DOHH2 (cell line): ENCODE data around the gene MARVELD1.

Experiments
- H3F3A ChIP-seq: fragments of 200-600 bp; sonication (generic), shearing (Covaris generic); 2 replicates; pipeline ENCODE4 v1.6.0; 2016; ENCODE audit warnings: antibody characterized with exemption, mild to moderate bottlenecking; ENCODE audit not compliant: control insufficient read depth, insufficient read depth
- H3K27ac ChIP-seq: fragments of 200-600 bp; sonication (generic); 2 replicates; pipeline ENCODE4 v1.5.1; 2014; ENCODE audit warnings: low read depth, mild to moderate bottlenecking, low read length, moderate library complexity
- H3K27me3 ChIP-seq: fragments of 200-600 bp; sonication (generic); 2 replicates; pipeline ENCODE4 v1.6.1; 2014; ENCODE audit warnings: mild to moderate bottlenecking, low read length, mixed read lengths; ENCODE audit not compliant: control insufficient read depth
- H3K36me3 ChIP-seq: fragments of 200-600 bp; sonication (generic); 2 replicates; pipeline ENCODE4 v1.6.1; 2014; ENCODE audit warnings: mild to moderate bottlenecking, low read length, moderate library complexity, mixed read lengths; ENCODE audit not compliant: control insufficient read depth
- H3K4me1 ChIP-seq: fragments of 200-600 bp; sonication (generic); 2 replicates; pipeline ENCODE4 v1.6.1; 2014; ENCODE audit warnings: mild to moderate bottlenecking, low read length, mixed read lengths; ENCODE audit not compliant: control insufficient read depth
- H3K4me2 ChIP-seq: fragments of 200-600 bp; sonication (generic); 2 replicates; pipeline ENCODE4 v1.6.0; 2014; ENCODE audit warnings: mild to moderate bottlenecking, low read length, moderate library complexity
- H3K4me3 ChIP-seq: fragments of 200-600 bp; sonication (generic); 2 replicates; pipeline ENCODE4 v1.5.1; 2014; ENCODE audit warnings: mild to moderate bottlenecking, low read length, mixed read lengths
- H3K79me2 ChIP-seq: fragments of 200-600 bp; sonication (generic); 2 replicates; pipeline ENCODE4 v1.6.1; 2014; ENCODE audit warnings: mild to moderate bottlenecking, low read length, mixed read lengths; ENCODE audit not compliant: control insufficient read depth
- H3K9me2 ChIP-seq: fragments of 200-600 bp; sonication (generic); replicated peaks from 2 replicates; pipeline ENCODE4 v1.6.1; 2014; ENCODE audit warnings: mild to moderate bottlenecking, low read length, mixed read lengths; ENCODE audit not compliant: control insufficient read depth
- H3K9me3 ChIP-seq: fragments of 200-600 bp; sonication (generic); 2 replicates; pipeline ENCODE4 v1.6.1; 2014; ENCODE audit warnings: antibody characterized with exemption, low read length, mixed read lengths; ENCODE audit not compliant: control insufficient read depth, insufficient read depth
- H4K20me1 ChIP-seq: fragments of 200-600 bp; sonication (generic); 2 replicates; pipeline ENCODE4 v1.6.0; 2014; ENCODE audit warnings: low read depth, mild to moderate bottlenecking, antibody characterized with exemption, low read length, moderate library complexity; ENCODE audit not compliant: control insufficient read depth, insufficient read depth
- CTCF ChIP-seq: fragments of 200-600 bp; sonication (generic); IDR thresholded peaks from one replicate; pipeline ENCODE4 v1.5.1; 2014; ENCODE audit warnings: antibody characterized with exemption, mild to moderate bottlenecking, low read depth, low read length; ENCODE audit not compliant: poor library complexity, severe bottlenecking
- EZH2phosphoT487 ChIP-seq: fragments of 200-600 bp; sonication (generic); IDR thresholded peaks from 2 replicates; pipeline ENCODE4 v1.6.1; 2017; ENCODE audit warnings: borderline replicate concordance, mild to moderate bottlenecking, antibody characterized with exemption, low read length, moderate library complexity, mixed read lengths

MARVELD1 gene

GRCh38 chr10:97723001-97723400, 9.5 kb downstream of the MARVELD1 start:
- Histone ChIP-seq H3K9me3 (no peaks in the 10 kb centered on the region), H3K4me1 (no peaks in the 10 kb centered on the region), H3K4me2 (no peak overlapping the region), H3K9me2 (no peaks in the 10 kb centered on the region), H3F3A (no peaks in the 10 kb centered on the region), H3K79me2 (no peaks in the 10 kb centered on the region), H4K20me1 (no peaks in the 10 kb centered on the region), H3K27ac (no peak overlapping the region), H3K27me3 (no peaks in the 10 kb centered on the region; the same call in 1 of the 2 replicates), H3K36me3 (no peaks in the 10 kb centered on the region), H3K4me3 (no peak overlapping the region)
- TF ChIP-seq CTCF (no peak), EZH2phosphoT487 (no peak)

DNA sequence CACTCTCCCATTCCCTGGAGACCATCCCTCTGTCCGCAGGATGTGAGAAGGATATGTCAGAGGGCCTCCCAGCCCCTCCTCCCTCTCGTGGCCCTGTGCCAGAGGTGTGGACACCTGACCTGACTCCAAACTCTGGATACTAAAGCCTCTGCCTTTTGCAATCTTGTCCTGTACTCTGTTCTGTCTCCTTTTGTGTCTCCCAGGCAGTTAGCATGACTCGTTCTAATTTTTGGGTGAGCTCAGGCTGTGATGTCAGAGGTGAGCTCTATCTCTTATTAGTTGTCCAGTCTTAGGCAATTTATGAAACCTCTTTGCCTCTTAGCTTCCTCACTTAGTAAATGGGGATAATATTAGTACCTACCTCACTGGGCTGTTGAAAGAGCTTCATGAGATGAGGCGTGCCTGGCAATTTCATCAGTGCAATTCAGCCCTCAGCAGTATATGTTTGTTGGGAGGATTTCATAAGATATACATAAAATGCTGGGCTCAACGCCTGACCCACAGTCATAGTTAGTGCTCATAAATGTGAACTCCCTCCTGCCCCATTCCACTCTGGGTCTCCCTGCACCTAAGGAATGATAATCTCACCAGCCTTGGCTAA, 10.9 kb downstream of the MARVELD1 start:
- Histone ChIP-seq H3K27me3 (no peaks in the 10 kb centered on the region; the same call in 1 of the 2 replicates), H3K27ac (no peak overlapping the region), H3K79me2 (no peaks in the 10 kb centered on the region), H3K9me3 (no peaks in the 10 kb centered on the region), H4K20me1 (no peaks in the 10 kb centered on the region), H3K4me2 (no peak overlapping the region), H3F3A (no peaks in the 10 kb centered on the region), H3K4me1 (no peaks in the 10 kb centered on the region), H3K9me2 (no peaks in the 10 kb centered on the region), H3K36me3 (no peaks in the 10 kb centered on the region), H3K4me3 (no peak overlapping the region)
- no peak for TF ChIP-seq CTCF
- TF ChIP-seq EZH2phosphoT487: no peak

DNA sequence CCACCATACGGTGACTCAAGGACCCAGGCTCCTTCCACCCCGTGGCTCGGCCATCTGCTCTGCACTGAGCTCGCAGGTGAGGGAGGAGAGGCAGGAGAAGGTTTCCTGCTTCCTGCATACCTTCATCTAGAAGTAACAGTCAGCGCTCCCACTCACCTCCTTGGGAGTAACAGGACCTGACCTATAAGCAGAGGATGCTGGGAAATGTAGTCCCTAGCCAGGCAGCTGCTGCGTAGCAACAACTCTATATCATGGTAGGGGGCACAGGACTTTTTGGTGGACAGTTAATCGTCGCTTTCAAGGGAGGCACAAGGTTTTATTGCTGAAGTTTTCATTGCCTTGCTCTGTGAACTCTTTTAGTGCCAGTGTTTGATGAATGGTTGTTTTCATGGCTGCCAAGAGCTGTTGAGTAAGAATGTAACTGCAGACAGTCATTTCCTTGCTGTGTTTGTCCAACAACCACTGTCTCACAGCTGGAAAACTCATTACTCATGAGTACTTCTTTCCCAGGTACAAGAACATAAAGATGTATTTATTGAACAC, 13.2 kb downstream of the MARVELD1 start:
- no peaks in the 10 kb centered on the region for H3F3A ChIP-seq
- no peaks in the 10 kb centered on the region for H3K4me1 ChIP-seq
- H3K27me3 ChIP-seq: no peaks in the 10 kb centered on the region; the same call in 1 of the 2 replicates
- H3K27ac ChIP-seq: no peak overlapping the region
- H3K36me3 ChIP-seq: no peaks in the 10 kb centered on the region
- H3K4me3 ChIP-seq: no peak overlapping the region
- no peaks in the 10 kb centered on the region for H3K79me2 ChIP-seq
- no peaks in the 10 kb centered on the region for H3K9me3 ChIP-seq
- H3K4me2 ChIP-seq: no peak overlapping the region
- H3K9me2 ChIP-seq: no peaks in the 10 kb centered on the region
- H4K20me1 ChIP-seq: no peaks in the 10 kb centered on the region
- TF ChIP-seq CTCF: no peak
- TF ChIP-seq EZH2phosphoT487: no peak
